IMR-90 (cell line): ENCODE data around the gene S100A8. TPM values are rescaled to one million over a fixed set of nuclear protein-coding genes. Genes with fewer than 3 reads are reported as not detected.

ENCODE experiments used
- ATAC-seq: fragments of 200-7000 bp; cut with Tn5 transposase; 2 replicates; pipeline ENCODE4 v1.9.1; 2020; ENCODE audit warnings: low read depth, mild to moderate bottlenecking, moderate library complexity
- BruUV-seq: library from RNA; stranded (reverse); fragments of 400-500 nt; replicated peaks from 2 replicates; lab custom pipeline; 2021; lab: Mats Ljungman, UMichigan
- CTCF ChIA-PET: fragments of 300-600 bp; formaldehyde crosslinking; extraction: SDS; loops from one replicate; lab custom pipeline; 2021; ENCODE audit warnings: antibody characterized with exemption; lab: Yijun Ruan, JAX
- POLR2A ChIA-PET: fragments of 300-600 bp; sonication (Branson Sonifier 250); formaldehyde crosslinking; loops from one replicate; lab custom pipeline; 2022; ENCODE audit warnings: antibody characterized with exemption; ENCODE audit not compliant: unreplicated experiment; lab: Charles Lee
- DNase-seq: peaks from one replicate; pipeline ENCODE4 v3.0.0; 2013
- H2AFZ ChIP-seq: replicated peaks from 2 replicates; pipeline ENCODE3; 2013; ENCODE audit warnings: low read length, mild to moderate bottlenecking; ENCODE audit not compliant: poor library complexity
- H2AK5ac ChIP-seq: 2 replicates; pipeline ENCODE4 v1.6.1; 2013; ENCODE audit warnings: low read depth, low read length, inconsistent platforms
- H2AK9ac ChIP-seq: replicated peaks from 2 replicates; pipeline ENCODE3; 2013; ENCODE audit warnings: mild to moderate bottlenecking, low read depth, low read length, moderate library complexity; ENCODE audit not compliant: poor library complexity
- H2BK120ac ChIP-seq: 2 replicates; pipeline ENCODE4 v1.6.1; 2013; ENCODE audit warnings: low read depth, low read length, inconsistent platforms
- H2BK15ac ChIP-seq: 3 replicates; pipeline ENCODE4 v1.6.1; 2013; ENCODE audit warnings: low read depth, low read length, inconsistent platforms
- H2BK20ac ChIP-seq: 2 replicates; pipeline ENCODE4 v1.6.1; 2013; ENCODE audit warnings: low read depth, mild to moderate bottlenecking, inconsistent platforms, low read length, moderate library complexity
- H2BK5ac ChIP-seq: 2 replicates; pipeline ENCODE4 v1.6.1; 2013; ENCODE audit warnings: mild to moderate bottlenecking, low read depth, low read length, inconsistent platforms; ENCODE audit not compliant: poor library complexity, severe bottlenecking
- H3K14ac ChIP-seq: replicated peaks from 2 replicates; pipeline ENCODE4 v1.6.1; 2013; ENCODE audit warnings: low read depth, low read length, inconsistent platforms
- H3K18ac ChIP-seq: 2 replicates; pipeline ENCODE4 v1.6.1; 2013; ENCODE audit warnings: low read depth, low read length, control low read depth
- H3K23ac ChIP-seq: 2 replicates; pipeline ENCODE4 v1.6.1; 2013; ENCODE audit warnings: low read depth, low read length, inconsistent platforms
- H3K27ac ChIP-seq: 2 replicates; pipeline ENCODE4 v1.5.1; 2013; ENCODE audit warnings: mild to moderate bottlenecking, control low read depth, low read length; ENCODE audit not compliant: insufficient read depth
- H3K27me3 ChIP-seq: 2 replicates; pipeline ENCODE4 v1.6.1; 2013; ENCODE audit warnings: low read length; ENCODE audit not compliant: control insufficient read depth, insufficient read depth
- H3K36me3 ChIP-seq: 2 replicates; pipeline ENCODE4 v1.6.1; 2013; ENCODE audit warnings: low read length, mixed read lengths; ENCODE audit not compliant: control insufficient read depth, insufficient read depth
- H3K4ac ChIP-seq: 2 replicates; pipeline ENCODE4 v1.6.1; 2013; ENCODE audit warnings: low read depth, low read length, inconsistent platforms
- H3K4me1 ChIP-seq: 2 replicates; pipeline ENCODE4 v1.6.1; 2013; ENCODE audit warnings: low read length, mixed read lengths; ENCODE audit not compliant: control insufficient read depth, insufficient read depth
- H3K4me2 ChIP-seq: 2 replicates; pipeline ENCODE4 v1.6.1; 2013; ENCODE audit warnings: low read depth, mild to moderate bottlenecking, control low read depth, low read length, moderate library complexity
- H3K4me3 ChIP-seq: 2 replicates; pipeline ENCODE4 v1.5.1; 2013; ENCODE audit warnings: low read depth, mild to moderate bottlenecking, control low read depth, low read length, moderate library complexity; ENCODE audit not compliant: insufficient read depth
- H3K56ac ChIP-seq: 2 replicates; pipeline ENCODE4 v1.6.1; 2013; ENCODE audit warnings: low read length, inconsistent platforms; ENCODE audit not compliant: insufficient read depth; ENCODE audit errors: extremely low read depth
- H3K79me1 ChIP-seq, 2 experiments: 2 replicates each; pipeline ENCODE4 v1.6.1; 2013; ENCODE audit warnings: low read length in 2 of 2, inconsistent platforms in 1 of 2, low read depth in 1 of 2
- H3K9ac ChIP-seq: 2 replicates; pipeline ENCODE4 v1.6.1; 2013; ENCODE audit warnings: low read depth, low read length, control low read depth
- H3K9me1 ChIP-seq: 2 replicates; pipeline ENCODE4 v1.6.1; 2013; ENCODE audit warnings: low read length, inconsistent platforms; ENCODE audit not compliant: insufficient read depth
- H3K9me3 ChIP-seq: 2 replicates; pipeline ENCODE4 v1.6.1; 2013; ENCODE audit warnings: low read length; ENCODE audit not compliant: control insufficient read depth, insufficient read depth
- H4K20me1 ChIP-seq: 2 replicates; pipeline ENCODE4 v1.6.1; 2013; ENCODE audit warnings: low read length, inconsistent platforms; ENCODE audit not compliant: insufficient read depth
- H4K5ac ChIP-seq: 2 replicates; pipeline ENCODE4 v1.6.1; 2013; ENCODE audit warnings: mild to moderate bottlenecking, low read depth, low read length, control low read depth
- H4K8ac ChIP-seq, 2 experiments: 2 replicates each; pipeline ENCODE4 v1.6.1; 2013; ENCODE audit warnings: low read depth in 2 of 2, low read length in 2 of 2, control low read depth in 1 of 2, inconsistent platforms in 1 of 2
- H4K91ac ChIP-seq: 2 replicates; pipeline ENCODE4 v1.6.1; 2013; ENCODE audit warnings: low read depth, low read length, inconsistent platforms; ENCODE audit not compliant: insufficient read depth
- CEBPB ChIP-seq: IDR thresholded peaks from 2 replicates; pipeline ENCODE4 v1.6.1; 2012; ENCODE audit warnings: low read depth, low read length, improper control_type of control experiment
- CHD1 ChIP-seq: IDR thresholded peaks from 2 replicates; pipeline ENCODE4 v1.6.1; 2012; ENCODE audit warnings: low read depth, low read length, improper control_type of control experiment
- NFE2L2 ChIP-seq: fragments of 150-350 bp; IDR thresholded peaks from 2 replicates; pipeline ENCODE4 v1.6.1; 2016; ENCODE audit warnings: low read depth, mild to moderate bottlenecking, low read length
- USF2 ChIP-seq: fragments of 150-350 bp; IDR thresholded peaks from 2 replicates; pipeline ENCODE4 v1.6.1; 2017; ENCODE audit warnings: mild to moderate bottlenecking, antibody characterized with exemption, low read length, low read depth
- WGBS, 2 experiments: methylation state at CpG; one replicate each; pipeline versions ENCODE4 v1.1.5 to v1.1.7; 2013; ENCODE audit warnings: missing lambda C conversion rate in 2 of 2; ENCODE audit not compliant: insufficient read length in 1 of 2; ENCODE audit errors: extremely low coverage in 2 of 2; 5-methylcytosine and 5-hydroxymethylcytosine counted together
- dilution Hi-C: fragments of 300-500 bp; cut with HindIII; formaldehyde crosslinking; loops from one replicate; pipeline ENCODE4 v1.14.3; 2018; ENCODE audit warnings: low sequenced_read_pairs; ENCODE audit not compliant: unreplicated experiment
- in situ Hi-C: fragments of 300-500 bp; cut with MboI; formaldehyde crosslinking; loops from 3 replicates; pipeline ENCODE4 v1.14.3; 2019; ENCODE audit warnings: low sequenced_read_pairs, inconsistent platforms, mixed read lengths
- intact Hi-C: fragments of 100-400 bp; cut with micrococcal nuclease; formaldehyde crosslinking; loops from 2 replicates; pipeline ENCODE4 v1.10.0; 2022
- polyA plus RNA-seq, 3 experiments: library from polyadenylated mRNA; depleted of rRNA; stranded (reverse); fragments of >200 nt; gene quantifications; 2 replicates each; pipeline ENCODE4 v1.2.3, GENCODE V29; 2012; ENCODE audit warnings: low replicate concordance in 1 of 3
- total RNA-seq: library from RNA; depleted of rRNA; stranded (reverse); fragments of >200 nt; gene quantifications from 2 replicates; pipeline ENCODE4 v1.2.3, GENCODE V29; 2012
- TF ChIP-seq, protein P1 (sequence below): fragments of 150-350 bp; IDR thresholded peaks from 2 replicates; pipeline ENCODE4 v1.6.1; 2016; ENCODE audit warnings: low read depth, mild to moderate bottlenecking, low read length, moderate library complexity, borderline replicate concordance

S100A8 gene
- total and polyA plus RNA-seq, 2 of the 4 experiments (the other 2 are of a cell fraction), result not detected

GRCh38 chr1:153375511-153375910 is 15.4 kb downstream of the S100A8 start, which contains the start of gene S100A12:
Gene S100A12, minus strand, starts transcription at chr1:153375621. Its CDS starts 1,029 bp downstream, at chr1:153374592.
- H2AFZ ChIP-seq, result peak within 1 kb of the TSS; percentile 66
- no peak within 1 kb of the TSS for H3K56ac ChIP-seq
- ATAC-seq, result peak; percentile 54
- H4K5ac ChIP-seq, result no peak within 1 kb of the TSS
- H3K4ac ChIP-seq, result no peak within 1 kb of the TSS
- no peak within 1 kb of the TSS for H3K9ac ChIP-seq
- H2BK15ac ChIP-seq, result no peak within 1 kb of the TSS
- H2BK20ac ChIP-seq, result no peak within 1 kb of the TSS
- peaks cover 2% of the 10 kb centered on the region; the same call in 1 of the 2 replicates for H3K27me3 ChIP-seq
- in situ Hi-C loops (no loop called here), dilution Hi-C loops (no loop called here), intact Hi-C loops (no loop called here)
- no peak within 1 kb of the TSS for H2AK9ac ChIP-seq
- WGBS, 2 experiments, result no CpG with 5 or more reads among the region's 1 CpG
- H2AK5ac ChIP-seq, result no peak within 1 kb of the TSS
- no TSS peak for BruUV-seq
- H4K91ac ChIP-seq, result no peak within 1 kb of the TSS
- ChIA-PET CTCF (no interaction called here), POLR2A (no interaction called here)
- no peak within 1 kb of the TSS for H3K14ac ChIP-seq
- no peak within 1 kb of the TSS for H3K23ac ChIP-seq
- no peaks in the 10 kb centered on the region for H3K4me1 ChIP-seq
- no peaks in the 10 kb centered on the region for H3K9me1 ChIP-seq
- H2BK120ac ChIP-seq, result no peak within 1 kb of the TSS
- no peaks in the 10 kb centered on the region for H3K36me3 ChIP-seq
- H4K8ac ChIP-seq, result no peak within 1 kb of the TSS
- H3K79me1 ChIP-seq, result no peaks in the 10 kb centered on the region
- H3K4me2 ChIP-seq, result no peak within 1 kb of the TSS
- peak; percentile 70 for DNase-seq
- H4K20me1 ChIP-seq, result no peaks in the 10 kb centered on the region
- TF ChIP-seq NFE2L2 (no peak), CHD1 (no peak), USF2 (no peak), CEBPB (peak; percentile 87)
- TF ChIP-seq, protein P1, sequence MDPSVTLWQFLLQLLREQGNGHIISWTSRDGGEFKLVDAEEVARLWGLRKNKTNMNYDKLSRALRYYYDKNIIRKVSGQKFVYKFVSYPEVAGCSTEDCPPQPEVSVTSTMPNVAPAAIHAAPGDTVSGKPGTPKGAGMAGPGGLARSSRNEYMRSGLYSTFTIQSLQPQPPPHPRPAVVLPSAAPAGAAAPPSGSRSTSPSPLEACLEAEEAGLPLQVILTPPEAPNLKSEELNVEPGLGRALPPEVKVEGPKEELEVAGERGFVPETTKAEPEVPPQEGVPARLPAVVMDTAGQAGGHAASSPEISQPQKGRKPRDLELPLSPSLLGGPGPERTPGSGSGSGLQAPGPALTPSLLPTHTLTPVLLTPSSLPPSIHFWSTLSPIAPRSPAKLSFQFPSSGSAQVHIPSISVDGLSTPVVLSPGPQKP, result no peak
- H2BK5ac ChIP-seq, result no peak within 1 kb of the TSS
- no peak within 1 kb of the TSS for H3K27ac ChIP-seq
- H3K18ac ChIP-seq, result no peak within 1 kb of the TSS
- H3K9me3 ChIP-seq, result no peaks in the 10 kb centered on the region
- H3K4me3 ChIP-seq, result no peak within 1 kb of the TSS
